GM19193 (cell line): ENCODE data around the gene ZDHHC16.

Source experiments
- POLR2A ChIP-seq: IDR thresholded peaks from 4 replicates; pipeline ENCODE4 v1.6.1; 2011; ENCODE audit not compliant: insufficient read depth, insufficient read length; ENCODE audit errors: extremely low read depth

Gene ZDHHC16

GRCh38 chr10:97462309-97462708, 16.3 kb downstream of the ZDHHC16 start:
- TF ChIP-seq POLR2A = no peak

DNA sequence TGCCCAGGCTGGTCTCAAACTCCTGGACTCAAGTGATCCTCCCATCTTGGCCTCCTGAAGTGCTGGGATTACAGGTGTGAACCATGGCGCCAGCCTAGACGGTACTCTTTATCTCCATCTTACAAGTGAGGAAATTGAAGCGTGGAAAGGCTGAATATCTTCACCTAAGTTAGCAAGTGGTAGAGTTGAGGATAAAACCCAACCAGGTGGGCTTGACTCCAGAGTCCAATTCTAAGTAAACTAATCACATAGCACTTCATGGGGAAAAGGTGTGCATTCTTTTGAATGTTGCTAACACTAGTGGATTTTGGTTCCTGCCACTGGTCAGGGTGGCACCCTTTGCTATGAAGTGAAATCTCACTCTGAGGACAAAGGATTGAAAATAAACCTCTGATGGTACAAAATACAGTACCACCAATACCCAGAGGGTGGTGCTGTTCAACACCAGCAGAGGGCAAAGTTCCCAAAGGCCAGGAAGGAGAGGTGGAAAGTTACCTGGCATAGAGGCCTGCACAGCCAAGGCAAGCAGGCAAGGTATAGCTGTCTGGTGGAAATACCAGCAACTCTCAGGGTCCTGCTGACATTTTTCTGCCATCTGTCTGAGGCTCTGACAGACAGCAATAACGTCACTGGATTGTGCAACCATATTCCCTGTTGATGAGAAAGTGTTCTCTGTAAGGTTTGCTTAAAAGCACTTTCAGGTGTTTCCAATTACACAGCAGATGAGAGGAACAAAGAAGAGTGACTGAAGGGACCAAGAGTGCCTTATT, 17.6 kb downstream of the ZDHHC16 start:
- no peak for TF ChIP-seq POLR2A

DNA sequence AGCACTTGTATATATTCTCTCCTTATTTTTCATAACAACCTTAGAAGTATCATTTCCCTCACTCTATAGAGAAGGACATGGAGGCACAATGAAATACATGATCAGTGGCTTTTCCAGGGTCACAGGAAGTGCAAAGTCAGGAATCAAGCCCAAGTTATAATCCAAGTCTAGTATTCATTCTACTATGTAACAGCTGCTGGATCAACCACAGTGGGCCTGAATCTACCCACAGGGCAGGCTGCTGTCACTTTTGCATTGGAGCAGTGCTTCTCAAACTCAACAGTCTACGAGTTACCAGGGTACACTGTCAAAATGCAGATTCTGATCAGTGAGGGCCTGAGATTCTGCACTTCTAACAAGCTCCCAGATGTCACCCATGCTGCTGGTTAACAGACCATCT, 18.3 kb downstream of the ZDHHC16 start:
- TF ChIP-seq POLR2A = no peak

- no peak for TF ChIP-seq POLR2A
Measured at GRCh38 chr10:97465982-97466381, 20.0 kb downstream of the ZDHHC16 start.

GRCh38 chr10:97466755-97467154, 20.8 kb downstream of the ZDHHC16 start:
- no peak for TF ChIP-seq POLR2A

DNA sequence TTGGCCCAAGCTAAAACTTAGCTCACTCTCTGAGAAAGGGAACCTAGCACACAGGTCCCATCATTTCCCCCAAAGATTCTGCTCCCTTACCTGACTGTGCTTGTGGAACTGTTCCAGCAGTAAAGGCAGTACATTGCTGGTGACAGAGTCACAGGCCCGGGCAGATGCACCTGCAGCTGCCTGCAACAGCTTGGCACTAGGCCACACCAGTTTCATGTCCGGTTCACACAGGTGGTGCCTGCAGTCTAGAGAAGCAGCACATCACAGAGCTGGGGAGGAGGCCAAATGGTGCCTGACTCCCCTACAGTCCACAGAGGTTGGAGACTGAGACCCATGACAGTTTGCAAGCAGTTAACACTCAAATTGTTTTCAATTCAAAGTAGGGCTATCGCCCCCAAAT, 22.2 kb downstream of the ZDHHC16 start:
- no peak for TF ChIP-seq POLR2A

DNA sequence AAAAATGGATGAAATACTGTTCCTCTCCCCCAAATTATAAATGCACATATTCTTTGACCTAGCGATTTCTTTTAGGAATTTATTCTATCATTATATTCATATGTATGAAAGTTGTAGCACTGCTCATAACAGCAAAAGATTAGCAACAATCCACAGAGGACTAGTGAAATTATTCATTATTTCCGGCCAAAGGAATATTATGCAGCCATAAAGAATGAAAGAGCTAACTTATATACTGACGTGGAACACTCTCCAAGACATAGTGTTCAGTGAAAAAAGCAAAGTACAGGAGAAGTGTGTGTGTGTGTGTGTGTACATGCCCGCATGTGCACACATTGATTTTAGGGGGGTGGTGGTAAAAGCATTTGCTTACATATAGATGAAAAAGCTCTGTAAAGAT, 28.9 kb downstream of the ZDHHC16 start:
- no peak for TF ChIP-seq POLR2A

DNA sequence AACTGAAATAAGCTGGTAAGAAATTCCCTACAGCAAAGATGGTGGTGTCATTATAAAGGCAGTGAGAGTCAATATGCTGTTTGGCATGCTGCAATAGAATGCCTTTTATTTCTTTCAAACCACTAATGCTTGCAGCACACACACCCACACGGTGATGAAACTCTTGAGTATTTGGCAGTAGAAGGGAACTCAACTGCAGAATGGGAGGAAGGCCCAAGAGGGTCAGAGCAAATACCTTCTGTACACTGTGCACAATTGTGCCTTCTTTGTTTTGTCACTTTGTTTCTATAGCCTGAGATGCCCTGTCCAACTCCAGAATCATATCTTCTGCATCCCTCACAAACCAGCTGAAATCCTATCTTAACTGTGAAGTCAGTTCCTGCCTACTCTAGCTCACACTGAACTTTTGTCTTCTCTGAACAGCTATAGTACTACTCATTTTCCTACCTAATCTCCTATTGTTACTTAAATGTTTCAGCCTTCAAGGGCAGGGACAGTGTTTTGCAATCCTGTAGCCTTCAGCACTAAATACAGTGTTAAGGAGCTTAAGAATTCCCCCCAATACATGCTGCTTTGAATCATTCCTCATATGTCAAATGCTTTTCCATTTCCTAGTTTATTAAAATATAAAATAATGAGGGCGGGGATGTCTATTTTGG, 30.1 kb downstream of the ZDHHC16 start:
- TF ChIP-seq POLR2A = no peak

DNA sequence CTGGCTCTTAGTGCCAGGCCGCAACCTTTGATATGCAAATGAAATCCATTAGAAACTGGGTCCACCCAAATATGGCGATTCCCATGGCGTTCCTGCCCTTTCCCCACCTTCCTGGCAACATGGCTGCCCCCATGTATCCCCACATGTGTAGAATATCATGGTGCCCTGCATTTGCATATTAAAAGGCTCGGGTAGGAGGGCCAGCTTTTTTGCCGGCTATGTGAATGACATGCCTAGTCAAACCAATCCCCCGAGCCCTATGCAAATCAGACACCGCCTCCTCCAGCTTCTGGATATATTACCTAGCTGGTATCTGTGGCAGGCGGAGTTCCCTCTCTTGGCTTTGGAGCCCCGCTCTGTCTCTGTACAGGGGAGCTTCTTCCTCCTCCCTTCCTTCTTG, 34.0 kb downstream of the ZDHHC16 start:
- no peak for TF ChIP-seq POLR2A

GRCh38 chr10:97481071-97481470, 35.1 kb downstream of the ZDHHC16 start:
- no peak for TF ChIP-seq POLR2A

GRCh38 chr10:97482381-97482780, 36.4 kb downstream of the ZDHHC16 start:
- TF ChIP-seq POLR2A = no peak

- no peak for TF ChIP-seq POLR2A
Measured at GRCh38 chr10:97483506-97483905, 37.5 kb downstream of the ZDHHC16 start.

DNA sequence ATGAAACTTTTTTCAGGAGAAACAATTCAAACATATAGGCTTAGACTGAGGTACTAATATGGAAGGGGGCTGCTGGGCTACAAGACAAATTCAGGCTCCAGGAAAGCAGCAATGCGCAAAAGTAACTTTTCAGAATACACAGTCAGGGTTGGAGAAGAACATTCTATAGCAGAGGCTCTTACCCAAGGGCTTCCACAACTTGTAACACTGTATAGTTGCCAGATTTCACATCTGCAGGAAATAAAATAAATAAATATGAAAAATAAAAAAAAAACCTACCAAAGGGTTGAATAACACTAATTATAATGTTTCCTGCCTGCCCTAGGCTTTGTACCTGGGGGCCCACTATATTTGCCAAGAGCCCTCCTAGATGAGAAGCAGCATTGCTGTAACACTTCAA, 37.9 kb downstream of the ZDHHC16 start:
- TF ChIP-seq POLR2A = no peak

- no peak for TF ChIP-seq POLR2A
Measured at GRCh38 chr10:97485647-97486281, 39.8 kb downstream of the ZDHHC16 start.

DNA sequence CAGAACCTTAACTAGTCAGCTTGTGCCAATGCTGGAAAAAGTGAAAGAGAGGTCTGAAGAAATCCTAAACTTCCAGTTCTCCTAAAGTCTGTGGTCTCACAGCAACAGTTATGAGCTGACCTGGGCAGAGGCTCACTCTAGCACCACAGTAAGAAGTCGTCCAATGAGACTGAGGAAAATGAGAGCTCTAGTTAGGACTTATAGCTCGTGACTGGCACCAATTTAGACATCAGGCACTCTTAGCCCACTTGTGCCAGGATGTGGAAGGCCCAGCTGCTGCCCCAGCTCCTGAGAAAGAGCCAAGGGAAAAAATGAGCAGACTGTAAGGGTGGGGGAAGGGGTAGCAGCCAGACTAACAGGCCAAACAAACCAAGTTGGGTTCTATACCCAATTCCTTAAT, 44.6 kb downstream of the ZDHHC16 start:
- TF ChIP-seq POLR2A = no peak

DNA sequence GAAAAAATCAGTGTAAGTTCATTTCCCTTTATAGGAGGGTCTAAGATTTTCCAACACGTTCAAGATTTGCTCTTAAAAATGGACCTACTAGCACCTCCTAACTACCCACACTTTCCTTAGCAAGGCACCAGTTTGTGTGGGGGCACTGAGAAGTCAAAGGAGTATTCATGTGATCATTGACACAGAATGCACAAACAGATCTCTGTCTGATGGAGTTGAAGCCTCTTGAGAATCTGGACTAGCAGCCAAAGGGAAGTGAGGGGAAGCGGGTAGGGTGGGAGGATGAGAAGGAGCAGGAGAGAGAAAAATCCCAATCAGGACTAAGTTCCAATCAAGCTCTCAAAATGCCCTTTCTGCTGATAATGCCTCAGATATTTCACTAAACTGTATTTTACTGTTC, 48.2 kb downstream of the ZDHHC16 start:
- no peak for TF ChIP-seq POLR2A
